IMR-90 (cell line): ENCODE data around the gene NMBR. TPM values are rescaled to one million over a fixed set of nuclear protein-coding genes. Genes with fewer than 3 reads are reported as not detected.

Source experiments
- ATAC-seq: fragments of 200-7000 bp; cut with Tn5 transposase; 2 replicates; pipeline ENCODE4 v1.9.1; 2020; ENCODE audit warnings: low read depth, mild to moderate bottlenecking, moderate library complexity
- BruUV-seq: library from RNA; stranded (reverse); fragments of 400-500 nt; replicated peaks from 2 replicates; lab custom pipeline; 2021; lab: Mats Ljungman, UMichigan
- CTCF ChIA-PET: fragments of 300-600 bp; formaldehyde crosslinking; extraction: SDS; loops from one replicate; lab custom pipeline; 2021; ENCODE audit warnings: antibody characterized with exemption; lab: Yijun Ruan, JAX
- POLR2A ChIA-PET: fragments of 300-600 bp; sonication (Branson Sonifier 250); formaldehyde crosslinking; loops from one replicate; lab custom pipeline; 2022; ENCODE audit warnings: antibody characterized with exemption; ENCODE audit not compliant: unreplicated experiment; lab: Charles Lee
- DNase-seq: peaks from one replicate; pipeline ENCODE4 v3.0.0; 2013
- H2AFZ ChIP-seq: replicated peaks from 2 replicates; pipeline ENCODE3; 2013; ENCODE audit warnings: low read length, mild to moderate bottlenecking; ENCODE audit not compliant: poor library complexity
- H2AK5ac ChIP-seq: 2 replicates; pipeline ENCODE4 v1.6.1; 2013; ENCODE audit warnings: low read depth, low read length, inconsistent platforms
- H2AK9ac ChIP-seq: replicated peaks from 2 replicates; pipeline ENCODE3; 2013; ENCODE audit warnings: mild to moderate bottlenecking, low read depth, low read length, moderate library complexity; ENCODE audit not compliant: poor library complexity
- H2BK120ac ChIP-seq: 2 replicates; pipeline ENCODE4 v1.6.1; 2013; ENCODE audit warnings: low read depth, low read length, inconsistent platforms
- H2BK15ac ChIP-seq: 3 replicates; pipeline ENCODE4 v1.6.1; 2013; ENCODE audit warnings: low read depth, low read length, inconsistent platforms
- H2BK20ac ChIP-seq: 2 replicates; pipeline ENCODE4 v1.6.1; 2013; ENCODE audit warnings: low read depth, mild to moderate bottlenecking, inconsistent platforms, low read length, moderate library complexity
- H2BK5ac ChIP-seq: 2 replicates; pipeline ENCODE4 v1.6.1; 2013; ENCODE audit warnings: mild to moderate bottlenecking, low read depth, low read length, inconsistent platforms; ENCODE audit not compliant: poor library complexity, severe bottlenecking
- H3K14ac ChIP-seq: replicated peaks from 2 replicates; pipeline ENCODE4 v1.6.1; 2013; ENCODE audit warnings: low read depth, low read length, inconsistent platforms
- H3K18ac ChIP-seq: 2 replicates; pipeline ENCODE4 v1.6.1; 2013; ENCODE audit warnings: low read depth, low read length, control low read depth
- H3K23ac ChIP-seq: 2 replicates; pipeline ENCODE4 v1.6.1; 2013; ENCODE audit warnings: low read depth, low read length, inconsistent platforms
- H3K27ac ChIP-seq: 2 replicates; pipeline ENCODE4 v1.5.1; 2013; ENCODE audit warnings: mild to moderate bottlenecking, control low read depth, low read length; ENCODE audit not compliant: insufficient read depth
- H3K27me3 ChIP-seq: 2 replicates; pipeline ENCODE4 v1.6.1; 2013; ENCODE audit warnings: low read length; ENCODE audit not compliant: control insufficient read depth, insufficient read depth
- H3K36me3 ChIP-seq: 2 replicates; pipeline ENCODE4 v1.6.1; 2013; ENCODE audit warnings: low read length, mixed read lengths; ENCODE audit not compliant: control insufficient read depth, insufficient read depth
- H3K4ac ChIP-seq: 2 replicates; pipeline ENCODE4 v1.6.1; 2013; ENCODE audit warnings: low read depth, low read length, inconsistent platforms
- H3K4me1 ChIP-seq: 2 replicates; pipeline ENCODE4 v1.6.1; 2013; ENCODE audit warnings: low read length, mixed read lengths; ENCODE audit not compliant: control insufficient read depth, insufficient read depth
- H3K4me2 ChIP-seq: 2 replicates; pipeline ENCODE4 v1.6.1; 2013; ENCODE audit warnings: low read depth, mild to moderate bottlenecking, control low read depth, low read length, moderate library complexity
- H3K4me3 ChIP-seq: 2 replicates; pipeline ENCODE4 v1.5.1; 2013; ENCODE audit warnings: low read depth, mild to moderate bottlenecking, control low read depth, low read length, moderate library complexity; ENCODE audit not compliant: insufficient read depth
- H3K56ac ChIP-seq: 2 replicates; pipeline ENCODE4 v1.6.1; 2013; ENCODE audit warnings: low read length, inconsistent platforms; ENCODE audit not compliant: insufficient read depth; ENCODE audit errors: extremely low read depth
- H3K79me1 ChIP-seq, 2 experiments: 2 replicates each; pipeline ENCODE4 v1.6.1; 2013; ENCODE audit warnings: low read length in 2 of 2, inconsistent platforms in 1 of 2, low read depth in 1 of 2
- H3K9ac ChIP-seq: 2 replicates; pipeline ENCODE4 v1.6.1; 2013; ENCODE audit warnings: low read depth, low read length, control low read depth
- H3K9me1 ChIP-seq: 2 replicates; pipeline ENCODE4 v1.6.1; 2013; ENCODE audit warnings: low read length, inconsistent platforms; ENCODE audit not compliant: insufficient read depth
- H3K9me3 ChIP-seq: 2 replicates; pipeline ENCODE4 v1.6.1; 2013; ENCODE audit warnings: low read length; ENCODE audit not compliant: control insufficient read depth, insufficient read depth
- H4K20me1 ChIP-seq: 2 replicates; pipeline ENCODE4 v1.6.1; 2013; ENCODE audit warnings: low read length, inconsistent platforms; ENCODE audit not compliant: insufficient read depth
- H4K5ac ChIP-seq: 2 replicates; pipeline ENCODE4 v1.6.1; 2013; ENCODE audit warnings: mild to moderate bottlenecking, low read depth, low read length, control low read depth
- H4K8ac ChIP-seq, 2 experiments: 2 replicates each; pipeline ENCODE4 v1.6.1; 2013; ENCODE audit warnings: low read depth in 2 of 2, low read length in 2 of 2, control low read depth in 1 of 2, inconsistent platforms in 1 of 2
- H4K91ac ChIP-seq: 2 replicates; pipeline ENCODE4 v1.6.1; 2013; ENCODE audit warnings: low read depth, low read length, inconsistent platforms; ENCODE audit not compliant: insufficient read depth
- BHLHE40 ChIP-seq: fragments of 150-350 bp; IDR thresholded peaks from 2 replicates; pipeline ENCODE4 v1.6.1; 2016; ENCODE audit warnings: mild to moderate bottlenecking, low read depth, low read length
- CEBPB ChIP-seq: IDR thresholded peaks from 2 replicates; pipeline ENCODE4 v1.6.1; 2012; ENCODE audit warnings: low read depth, low read length, improper control_type of control experiment
- CHD1 ChIP-seq: IDR thresholded peaks from 2 replicates; pipeline ENCODE4 v1.6.1; 2012; ENCODE audit warnings: low read depth, low read length, improper control_type of control experiment
- FOS ChIP-seq: fragments of 150-350 bp; IDR thresholded peaks from 2 replicates; pipeline ENCODE4 v1.6.1; 2016; ENCODE audit warnings: low read depth, low read length
- MAFK ChIP-seq: IDR thresholded peaks from 2 replicates; pipeline ENCODE4 v1.6.1; 2012; ENCODE audit warnings: low read depth, low read length, improper control_type of control experiment
- MAZ ChIP-seq: IDR thresholded peaks from 2 replicates; pipeline ENCODE4 v1.6.1; 2012; ENCODE audit warnings: low read depth, mild to moderate bottlenecking, low read length, improper control_type of control experiment, moderate library complexity, borderline replicate concordance
- NFE2L2 ChIP-seq: fragments of 150-350 bp; IDR thresholded peaks from 2 replicates; pipeline ENCODE4 v1.6.1; 2016; ENCODE audit warnings: low read depth, mild to moderate bottlenecking, low read length
- POLR2A ChIP-seq: IDR thresholded peaks from 2 replicates; pipeline ENCODE4 v1.6.1; 2012; ENCODE audit warnings: mild to moderate bottlenecking, low read depth, low read length
- RAD21 ChIP-seq: IDR thresholded peaks from 2 replicates; pipeline ENCODE4 v1.6.1; 2012; ENCODE audit warnings: low read length, improper control_type of control experiment
- RCOR1 ChIP-seq: IDR thresholded peaks from 2 replicates; pipeline ENCODE4 v1.6.1; 2012; ENCODE audit warnings: mild to moderate bottlenecking, low read length, improper control_type of control experiment; ENCODE audit not compliant: insufficient replicate concordance
- RFX5 ChIP-seq: IDR thresholded peaks from 2 replicates; pipeline ENCODE4 v1.8.0; 2012; ENCODE audit warnings: low read depth, mild to moderate bottlenecking, low read length, moderate library complexity
- SMC3 ChIP-seq: fragments of 150-350 bp; IDR thresholded peaks from 2 replicates; pipeline ENCODE4 v1.6.1; 2016; ENCODE audit warnings: low read depth, mild to moderate bottlenecking, antibody characterized with exemption, low read length, moderate library complexity
- dilution Hi-C: fragments of 300-500 bp; cut with HindIII; formaldehyde crosslinking; loops from one replicate; pipeline ENCODE4 v1.14.3; 2018; ENCODE audit warnings: low sequenced_read_pairs; ENCODE audit not compliant: unreplicated experiment
- in situ Hi-C: fragments of 300-500 bp; cut with MboI; formaldehyde crosslinking; loops from 3 replicates; pipeline ENCODE4 v1.14.3; 2019; ENCODE audit warnings: low sequenced_read_pairs, inconsistent platforms, mixed read lengths
- intact Hi-C: fragments of 100-400 bp; cut with micrococcal nuclease; formaldehyde crosslinking; loops from 2 replicates; pipeline ENCODE4 v1.10.0; 2022
- polyA plus RNA-seq, 3 experiments: library from polyadenylated mRNA; depleted of rRNA; stranded (reverse); fragments of >200 nt; gene quantifications; 2 replicates each; pipeline ENCODE4 v1.2.3, GENCODE V29; 2012; ENCODE audit warnings: low replicate concordance in 1 of 3
- total RNA-seq: library from RNA; depleted of rRNA; stranded (reverse); fragments of >200 nt; gene quantifications from 2 replicates; pipeline ENCODE4 v1.2.3, GENCODE V29; 2012
- TF ChIP-seq, protein P1 (sequence below): conservative IDR thresholded peaks from 2 replicates; pipeline ENCODE4 v1.5.1; 2012; ENCODE audit warnings: mild to moderate bottlenecking, low read depth, low read length, improper control_type of control experiment
- TF ChIP-seq, protein P2 (sequence below): fragments of 150-350 bp; IDR thresholded peaks from 2 replicates; pipeline ENCODE4 v1.6.1; 2017; ENCODE audit warnings: mild to moderate bottlenecking, antibody characterized with exemption, low read length, low read depth
- TF ChIP-seq, protein P3 (sequence below): fragments of 150-350 bp; IDR thresholded peaks from 2 replicates; pipeline ENCODE4 v1.6.1; 2016; ENCODE audit warnings: low read depth, mild to moderate bottlenecking, low read length, moderate library complexity, borderline replicate concordance

The NMBR gene
- total and polyA plus RNA-seq, 2 of the 4 experiments (the other 2 are of a cell fraction) = not detected

DNA sequence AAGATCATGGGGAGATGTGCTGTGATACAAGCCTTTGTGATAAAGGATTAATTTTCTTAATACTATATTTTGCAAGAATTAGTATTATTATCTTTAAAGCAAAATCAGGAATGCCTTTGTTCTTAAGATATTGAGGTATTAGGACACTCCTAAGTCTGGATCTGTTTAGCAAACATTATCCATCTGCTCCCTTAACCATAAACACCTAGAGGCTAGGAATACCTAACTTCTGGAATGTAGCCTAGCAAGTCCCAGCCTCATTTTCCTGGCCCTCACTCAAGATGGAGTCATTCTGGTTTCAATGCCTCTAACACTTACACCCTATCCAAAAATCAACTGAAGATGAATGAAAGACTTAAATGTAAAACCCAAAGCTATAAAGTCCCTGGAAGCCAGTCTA, 120.5 kb downstream of the NMBR start:
- Histone ChIP-seq H3K4ac (no peak overlapping the region), H3K9me1 (no peaks in the 10 kb centered on the region), H3K18ac (no peak overlapping the region), H2AK5ac (no peak overlapping the region), H4K5ac (no peak overlapping the region), H3K23ac (no peak overlapping the region), H3K4me3 (no peak overlapping the region), H2BK20ac (no peak overlapping the region), H3K9me3 (no peaks in the 10 kb centered on the region), H2AK9ac (no peak overlapping the region), H3K14ac (no peak overlapping the region), H3K27me3 (no peaks in the 10 kb centered on the region), H3K4me1 (no peaks in the 10 kb centered on the region), H3K56ac (no peak overlapping the region), H4K91ac (no peak overlapping the region), H3K79me1 (peaks cover 0 to 3% of the 10 kb centered on the region in 2 experiments; a peak in 1 of 4 replicates), H3K9ac (no peak overlapping the region), H3K4me2 (no peak overlapping the region), H4K20me1 (no peaks in the 10 kb centered on the region), H2BK5ac (no peak overlapping the region), H3K36me3 (no peaks in the 10 kb centered on the region), H3K27ac (no peak overlapping the region), H2AFZ (no peak overlapping the region), H2BK120ac (no peak overlapping the region), H2BK15ac (no peak overlapping the region), H4K8ac (no peak overlapping the region)
- DNase-seq (no peak), ATAC-seq (no peak)
- ChIA-PET CTCF (no interaction called here), POLR2A (no interaction called here)
- BruUV-seq = no TSS peak
- intact Hi-C loops (no loop called here), dilution Hi-C loops (no loop called here), in situ Hi-C loops (no loop called here)
- TF ChIP-seq CHD1 (no peak), RAD21 (no peak), MAFK (no peak), FOS (no peak), SMC3 (no peak), RFX5 (no peak), POLR2A (no peak), MAZ (no peak), NFE2L2 (no peak), RCOR1 (no peak), CEBPB (no peak), BHLHE40 (no peak)
- TF ChIP-seq, protein P1, sequence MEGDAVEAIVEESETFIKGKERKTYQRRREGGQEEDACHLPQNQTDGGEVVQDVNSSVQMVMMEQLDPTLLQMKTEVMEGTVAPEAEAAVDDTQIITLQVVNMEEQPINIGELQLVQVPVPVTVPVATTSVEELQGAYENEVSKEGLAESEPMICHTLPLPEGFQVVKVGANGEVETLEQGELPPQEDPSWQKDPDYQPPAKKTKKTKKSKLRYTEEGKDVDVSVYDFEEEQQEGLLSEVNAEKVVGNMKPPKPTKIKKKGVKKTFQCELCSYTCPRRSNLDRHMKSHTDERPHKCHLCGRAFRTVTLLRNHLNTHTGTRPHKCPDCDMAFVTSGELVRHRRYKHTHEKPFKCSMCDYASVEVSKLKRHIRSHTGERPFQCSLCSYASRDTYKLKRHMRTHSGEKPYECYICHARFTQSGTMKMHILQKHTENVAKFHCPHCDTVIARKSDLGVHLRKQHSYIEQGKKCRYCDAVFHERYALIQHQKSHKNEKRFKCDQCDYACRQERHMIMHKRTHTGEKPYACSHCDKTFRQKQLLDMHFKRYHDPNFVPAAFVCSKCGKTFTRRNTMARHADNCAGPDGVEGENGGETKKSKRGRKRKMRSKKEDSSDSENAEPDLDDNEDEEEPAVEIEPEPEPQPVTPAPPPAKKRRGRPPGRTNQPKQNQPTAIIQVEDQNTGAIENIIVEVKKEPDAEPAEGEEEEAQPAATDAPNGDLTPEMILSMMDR = no peak
- TF ChIP-seq, protein P2, sequence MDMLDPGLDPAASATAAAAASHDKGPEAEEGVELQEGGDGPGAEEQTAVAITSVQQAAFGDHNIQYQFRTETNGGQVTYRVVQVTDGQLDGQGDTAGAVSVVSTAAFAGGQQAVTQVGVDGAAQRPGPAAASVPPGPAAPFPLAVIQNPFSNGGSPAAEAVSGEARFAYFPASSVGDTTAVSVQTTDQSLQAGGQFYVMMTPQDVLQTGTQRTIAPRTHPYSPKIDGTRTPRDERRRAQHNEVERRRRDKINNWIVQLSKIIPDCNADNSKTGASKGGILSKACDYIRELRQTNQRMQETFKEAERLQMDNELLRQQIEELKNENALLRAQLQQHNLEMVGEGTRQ = no peak
- TF ChIP-seq, protein P3, sequence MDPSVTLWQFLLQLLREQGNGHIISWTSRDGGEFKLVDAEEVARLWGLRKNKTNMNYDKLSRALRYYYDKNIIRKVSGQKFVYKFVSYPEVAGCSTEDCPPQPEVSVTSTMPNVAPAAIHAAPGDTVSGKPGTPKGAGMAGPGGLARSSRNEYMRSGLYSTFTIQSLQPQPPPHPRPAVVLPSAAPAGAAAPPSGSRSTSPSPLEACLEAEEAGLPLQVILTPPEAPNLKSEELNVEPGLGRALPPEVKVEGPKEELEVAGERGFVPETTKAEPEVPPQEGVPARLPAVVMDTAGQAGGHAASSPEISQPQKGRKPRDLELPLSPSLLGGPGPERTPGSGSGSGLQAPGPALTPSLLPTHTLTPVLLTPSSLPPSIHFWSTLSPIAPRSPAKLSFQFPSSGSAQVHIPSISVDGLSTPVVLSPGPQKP = no peak
